ENCODE data around the gene GPBP1. TPM values are rescaled to one million over a fixed set of nuclear protein-coding genes. Genes with fewer than 3 reads are reported as not detected.
A peak's percentile ranks its signal among the peaks of the same experiment; 100 is the strongest.

The GPBP1 gene
- total RNA-seq (10 to 100 TPM; 45.0 to 54.5 (median 53.3) TPM), polyA plus RNA-seq (10 to 100 TPM; 37.3 to 74.0 (median 38.0) TPM)
- long read RNA-seq, donor 1, full-length matches to known transcripts: 28 of 56 reads
- long read RNA-seq, donor 1, partial matches to known transcripts: 5 of 56 reads
- long read RNA-seq, donor 1, other reads (novel, unspliced or antisense): 23 of 56 reads
- long read RNA-seq, donor 2, full-length matches to known transcripts: 42 of 107 reads
- long read RNA-seq, donor 2, partial matches to known transcripts: 9 of 107 reads
- long read RNA-seq, donor 2, other reads (novel, unspliced or antisense): 56 of 107 reads

- Histone ChIP-seq H3K27me3 (ENCODE audit: insufficient read depth in 3 of 3, low read length in 2 of 3) (no peaks in the 10 kb centered on the region), H3K4me1 (peaks cover 17% of the 10 kb centered on the region), H3K36me3 (ENCODE audit: insufficient read depth in 1 of 2, low read depth in 1 of 2) (no peaks in the 10 kb centered on the region), H3K4me3 (peak within 1 kb of the TSS; percentile 98), H3K9me3 (no peaks in the 10 kb centered on the region), H3K27ac (peak within 1 kb of the TSS; percentile 99)
- ATAC-seq (peak; percentile 90 to 96 (median 93)), DNase-seq (peak; percentile 99)
- intact Hi-C loops (cut with DNase I): loop anchor here (2.0 to 10.0 kb wide), 5 partner anchors 34 to 1179 kb away; partner anchors contain the start of genes MIER3 (in 2 of the 2) and IL6ST (in 1 of the 2)
- WGBS, 3 donors: 0% methylated on average over 58 to 83 of the region's 83 CpGs
- TF ChIP-seq CTCF (IDR thresholded peaks at IDR 0.05): no peak
Observed at GRCh38 chr5:57173319-57174127, at the start of gene GPBP1. TSS of gene GPBP1 (plus strand) at chr5:57174059. CDS start at chr5:57214131, 40,072 bp downstream.

- 92 to 94% (median 92%) methylated on average over 3 of the region's 3 CpGs for WGBS, 3 donors
- no peak overlapping the region for H3K27ac ChIP-seq
- no peaks in the 10 kb centered on the region for H3K9me3 ChIP-seq
- no peaks in the 10 kb centered on the region for H3K27me3 ChIP-seq (ENCODE audit: insufficient read depth in 3 of 3, low read length in 2 of 3)
- intact Hi-C loops (cut with DNase I): no loop called here
- ATAC-seq (no peak), DNase-seq (no peak)
- no peak overlapping the region for H3K4me3 ChIP-seq
- TF ChIP-seq CTCF (IDR thresholded peaks at IDR 0.05): no peak
- H3K4me1 ChIP-seq: no peaks in the 10 kb centered on the region
- no peaks in the 10 kb centered on the region for H3K36me3 ChIP-seq (ENCODE audit: insufficient read depth in 1 of 2, low read depth in 1 of 2)
Observed at GRCh38 chr5:57128325-57128724, 45.5 kb upstream of the GPBP1 start.

GRCh38 chr5:57133574-57133973 is 40.3 kb upstream of the GPBP1 start:
- TF ChIP-seq CTCF (IDR thresholded peaks at IDR 0.05): no peak
- Histone ChIP-seq H3K9me3 (no peaks in the 10 kb centered on the region), H3K27ac (no peak overlapping the region), H3K36me3 (ENCODE audit: insufficient read depth in 1 of 2, low read depth in 1 of 2) (no peaks in the 10 kb centered on the region), H3K27me3 (ENCODE audit: insufficient read depth in 3 of 3, low read length in 2 of 3) (no peaks in the 10 kb centered on the region), H3K4me3 (no peak overlapping the region), H3K4me1 (no peaks in the 10 kb centered on the region)
- ATAC-seq: no peak
- intact Hi-C loops (cut with DNase I): no loop called here
- WGBS, 3 donors: 88 to 99% (median 90%) methylated on average over 2 of the region's 2 CpGs
- no peak for DNase-seq

GRCh38 chr5:57137401-57137800 is 36.5 kb upstream of the GPBP1 start:
- Histone ChIP-seq H3K27ac (no peak overlapping the region), H3K9me3 (no peaks in the 10 kb centered on the region), H3K4me1 (no peaks in the 10 kb centered on the region), H3K36me3 (ENCODE audit: insufficient read depth in 1 of 2, low read depth in 1 of 2) (no peaks in the 10 kb centered on the region), H3K4me3 (no peak overlapping the region), H3K27me3 (ENCODE audit: insufficient read depth in 3 of 3, low read length in 2 of 3) (no peaks in the 10 kb centered on the region)
- TF ChIP-seq CTCF (IDR thresholded peaks at IDR 0.05): no peak
- 70 to 81% (median 77%) methylated on average over 2 of the region's 2 CpGs for WGBS, 3 donors
- no peak for ATAC-seq
- DNase-seq: no peak
- intact Hi-C loops (cut with DNase I): no loop called here
